Stimulated activated naive CD4-positive, alpha-beta T cell (primary cell): ENCODE data around the gene RBMS1.
A peak's percentile ranks its signal among the peaks of the same experiment; 100 is the strongest.

Experiments
- DNase-seq, 6 experiments: peaks; one replicate each; lab custom pipeline; 2025; lab: John Stamatoyannopoulos, UW

RBMS1 gene

DNA sequence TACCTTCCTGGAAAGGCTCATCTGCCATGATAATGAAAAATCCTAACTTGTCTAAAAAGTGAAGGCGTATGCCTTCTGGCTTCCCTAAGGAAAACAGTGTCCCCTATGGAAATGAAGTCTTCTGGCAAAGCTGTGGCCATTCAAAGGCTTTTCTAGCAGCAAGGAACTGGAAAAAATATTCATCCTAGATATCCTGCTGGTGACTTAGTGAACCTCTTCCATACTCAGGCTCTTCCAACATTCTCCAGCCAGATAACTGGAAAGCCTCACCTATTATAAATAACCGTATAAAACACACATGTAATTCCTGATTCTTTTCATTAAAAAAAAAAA is 84.7 kb downstream of the RBMS1 start:
- DNase-seq: no peak

DNA sequence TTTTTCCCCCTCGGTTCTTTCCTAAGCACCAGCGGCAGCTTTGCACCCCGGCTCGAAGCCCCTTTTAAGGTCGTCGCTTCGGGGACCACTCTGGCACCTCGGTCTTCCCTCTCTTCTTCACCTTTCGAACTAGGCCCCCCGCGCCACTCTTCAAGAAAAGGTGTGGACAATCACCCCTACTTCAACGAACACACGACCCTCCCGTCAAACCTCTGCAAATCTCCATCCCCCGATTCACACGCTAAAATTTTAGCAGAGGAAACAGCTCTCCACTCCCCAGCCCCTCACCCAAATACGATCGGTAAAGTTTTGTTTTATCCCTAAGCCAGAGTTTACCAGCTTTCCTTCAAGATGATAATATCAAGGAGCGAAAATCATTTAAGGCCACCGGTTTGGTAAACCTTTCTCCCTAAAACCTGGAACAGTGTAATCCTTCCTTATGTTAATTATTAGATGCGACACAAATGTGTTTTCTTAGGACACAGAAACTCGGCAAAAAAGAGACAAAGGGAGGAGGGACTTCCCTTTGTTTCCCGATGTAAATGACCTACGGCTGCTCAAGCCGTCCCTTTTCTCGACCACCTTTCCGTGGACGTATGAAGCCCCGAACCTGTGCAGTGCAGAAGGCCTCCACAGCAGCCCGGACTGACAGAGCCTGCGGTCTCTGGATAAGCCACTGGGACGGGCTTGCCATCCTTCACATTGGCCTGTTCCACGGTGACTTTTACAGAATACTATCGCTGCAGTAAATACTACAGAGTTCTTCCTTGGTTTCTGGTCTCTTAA is 85.2 kb downstream of the RBMS1 start:
- DNase-seq: peak in 1 of 6 experiments; percentile 26

DNA sequence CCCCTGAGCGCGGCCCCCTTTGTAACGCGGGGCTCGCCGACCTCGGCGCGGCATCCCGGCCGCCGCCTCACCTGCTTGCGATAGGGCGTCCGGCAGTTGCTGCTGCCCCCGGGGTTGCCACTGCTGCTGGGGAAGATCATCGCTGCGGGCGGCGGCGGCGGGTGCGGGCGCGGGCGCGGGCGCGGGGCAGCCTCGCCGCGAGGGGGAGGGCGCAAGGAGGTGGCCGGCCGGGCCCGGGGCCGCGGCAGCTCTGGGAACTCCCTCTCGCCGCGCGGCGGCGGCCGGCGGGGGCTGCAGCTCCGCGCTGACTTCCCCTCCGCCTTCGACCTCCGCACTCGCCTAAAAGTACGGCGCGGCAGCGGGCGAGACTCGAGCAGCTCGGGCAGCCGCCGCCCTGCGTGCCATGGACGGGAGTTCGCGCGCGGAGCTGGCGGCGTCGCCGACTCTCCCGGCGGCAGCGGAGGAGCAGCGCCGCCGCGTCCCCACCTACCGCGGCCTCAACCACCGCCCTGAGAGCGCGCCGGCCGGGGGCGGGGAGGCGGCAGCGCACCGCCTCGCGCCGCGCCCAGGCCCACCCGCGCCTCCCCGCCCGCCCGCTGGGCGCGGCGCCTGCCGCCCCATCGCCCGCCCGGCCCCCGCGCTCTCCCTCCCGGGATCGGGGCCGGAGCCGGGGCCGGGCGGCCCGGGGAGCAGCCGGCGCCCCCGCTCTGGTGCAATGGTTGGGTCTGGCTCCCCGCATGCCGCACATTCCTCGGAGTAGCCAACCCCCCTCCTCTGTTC is 86.0 kb downstream of the RBMS1 start:
- DNase-seq: peak; percentile 50 to 77 (median 66)

DNA sequence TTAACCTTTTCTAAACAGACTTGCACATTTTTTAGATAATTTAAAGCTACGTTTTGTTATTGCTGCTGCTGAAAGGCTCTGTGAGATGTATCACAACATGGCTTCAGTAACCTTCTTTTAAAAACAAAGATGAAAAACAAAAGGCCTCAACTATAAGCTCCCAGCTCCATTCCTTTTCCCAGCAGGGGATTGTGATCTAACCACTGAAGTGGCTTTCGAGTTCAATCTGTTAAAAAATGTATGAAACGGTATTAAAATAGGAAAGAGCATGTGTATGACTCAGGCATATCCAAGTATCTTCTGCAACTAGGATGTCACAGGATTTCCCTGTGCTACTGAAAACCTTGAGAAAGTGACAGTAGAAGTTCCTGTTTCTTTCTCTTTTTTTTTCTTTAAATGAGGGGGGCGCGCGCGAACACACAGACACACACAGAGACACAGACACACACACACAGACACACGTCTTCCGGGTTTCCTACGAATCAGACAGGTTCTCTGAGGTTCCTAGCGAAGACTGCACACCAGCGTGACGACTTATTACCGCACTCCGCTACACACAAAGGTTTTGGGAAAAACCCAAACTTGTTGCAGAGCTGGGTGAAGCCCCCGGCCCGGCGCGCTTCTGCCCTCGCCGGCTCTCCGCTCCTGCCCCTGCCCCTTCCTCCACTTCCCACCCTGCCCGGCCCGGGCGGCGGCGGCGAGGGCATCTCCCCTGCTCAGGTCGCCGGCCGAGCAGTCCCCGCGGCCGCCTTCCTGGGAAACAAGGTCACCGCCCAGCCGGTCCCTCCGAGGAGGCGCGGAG is 86.8 kb downstream of the RBMS1 start:
- peak; percentile 72 to 88 (median 84) for DNase-seq

DNA sequence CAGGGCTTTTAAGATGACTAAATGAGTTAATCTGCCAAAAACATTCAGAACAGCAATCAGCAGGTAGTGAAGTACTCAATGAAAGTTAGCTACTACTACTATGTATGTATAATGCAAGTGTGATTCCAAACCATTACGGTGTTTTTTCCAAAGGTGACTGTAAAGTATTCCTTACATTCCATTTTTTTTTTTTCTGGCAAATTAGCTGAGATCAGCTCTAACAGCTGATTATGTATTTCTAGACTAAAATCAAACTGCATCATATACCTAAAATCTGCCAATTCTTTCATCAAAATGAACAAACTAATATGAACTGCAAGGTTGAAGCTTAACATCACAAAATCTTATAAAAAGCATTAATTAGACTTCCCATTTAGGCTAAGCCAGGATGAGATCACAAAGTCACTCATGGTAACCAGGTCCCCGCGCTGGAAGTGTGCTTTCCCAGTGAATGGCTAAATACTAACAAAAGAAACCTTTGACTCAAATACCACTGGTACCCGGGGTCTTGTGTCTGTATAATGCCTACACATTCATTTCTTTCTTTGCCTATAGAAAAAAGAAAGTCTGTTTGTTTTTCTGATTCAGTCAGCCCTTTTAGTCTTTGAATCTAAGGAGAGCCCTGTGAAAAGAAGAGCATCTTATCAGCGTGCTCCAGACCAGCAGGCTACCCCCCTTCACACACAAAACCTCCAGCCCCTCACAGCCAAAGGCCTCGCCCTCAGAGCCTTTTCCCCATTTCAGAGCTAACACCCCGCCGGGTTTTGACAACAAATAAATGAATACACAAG is 88.3 kb downstream of the RBMS1 start:
- no peak for DNase-seq

DNA sequence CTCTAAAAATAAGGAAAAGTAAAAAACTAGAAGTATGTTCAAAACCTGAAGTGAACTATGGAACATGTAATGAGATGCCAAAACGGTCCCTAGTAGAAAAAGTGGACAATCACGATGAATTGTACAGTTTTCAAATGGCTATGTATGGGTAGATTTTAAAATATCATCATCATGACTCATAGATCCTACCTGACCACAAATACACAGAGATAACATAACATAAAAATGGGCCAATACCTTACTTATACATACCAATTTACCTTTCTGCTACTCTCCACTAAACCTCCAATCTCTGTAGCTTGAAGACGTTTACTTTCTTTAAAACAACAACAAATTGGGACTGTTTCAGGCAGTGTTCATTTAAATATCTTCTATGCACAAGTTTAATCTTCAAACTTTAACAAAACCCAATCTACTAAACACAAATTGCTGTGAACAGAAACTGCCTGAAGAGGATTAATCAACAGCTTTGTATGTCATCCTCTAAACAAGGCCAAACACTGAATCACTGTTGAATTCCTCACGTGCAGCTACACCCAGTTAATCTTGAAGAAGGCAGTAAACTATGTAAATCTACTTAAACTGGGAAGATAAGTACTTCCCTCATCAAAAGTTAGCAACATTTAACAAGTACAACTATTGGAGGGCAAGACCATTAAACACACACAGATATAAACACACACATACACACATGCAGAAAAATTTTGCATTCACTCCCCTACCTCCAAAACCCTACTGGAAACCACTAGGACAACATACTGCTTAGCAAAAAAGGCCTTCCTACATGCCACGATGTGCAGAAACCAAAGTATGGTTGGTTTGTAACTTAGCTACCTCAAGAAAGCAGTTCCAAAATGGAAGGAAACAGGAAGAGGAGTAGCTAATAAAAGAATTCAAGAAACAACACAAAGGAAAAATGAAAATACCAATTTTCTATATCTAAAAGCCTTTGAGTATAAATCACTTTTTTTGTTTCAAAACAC is 90.3 kb downstream of the RBMS1 start:
- DNase-seq: no peak

DNA sequence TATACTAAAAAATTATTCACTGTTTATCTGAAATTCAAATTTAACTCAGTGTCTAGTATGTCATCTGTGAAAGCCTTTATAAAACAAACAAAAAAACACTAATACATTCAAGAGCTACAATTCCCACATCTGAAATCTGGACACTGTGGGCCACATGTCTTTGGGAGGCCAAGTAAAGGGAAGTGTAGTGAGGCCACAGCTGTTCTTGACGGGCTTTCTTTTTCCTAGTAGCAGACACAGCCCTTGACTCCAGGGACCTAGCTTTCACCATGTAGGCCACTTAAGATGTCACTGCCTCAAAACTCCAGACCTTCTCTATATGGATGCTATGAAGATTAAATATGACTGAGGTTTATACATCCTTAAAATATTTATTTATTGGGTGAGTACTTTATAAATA is 91.1 kb downstream of the RBMS1 start:
- no peak for DNase-seq

DNA sequence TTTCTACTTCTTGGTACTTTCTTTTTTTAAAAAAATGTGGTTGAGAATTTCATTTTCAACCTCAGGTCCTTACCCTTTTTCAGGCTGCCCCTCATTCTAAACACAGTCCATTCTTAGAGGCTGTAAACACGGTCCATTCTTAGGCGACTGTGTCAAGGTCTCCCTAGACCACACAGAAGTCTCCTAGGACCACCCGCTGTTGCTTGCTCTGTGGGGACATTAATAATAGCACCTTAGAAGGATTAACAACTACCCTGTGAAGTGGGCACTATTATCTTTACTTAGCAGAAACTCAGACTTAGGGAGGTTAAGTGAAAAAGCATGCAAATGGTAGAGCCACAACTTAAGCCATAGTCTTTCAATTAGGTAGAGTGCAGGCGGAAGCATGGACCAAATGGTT is 91.7 kb downstream of the RBMS1 start:
- DNase-seq: no peak

DNA sequence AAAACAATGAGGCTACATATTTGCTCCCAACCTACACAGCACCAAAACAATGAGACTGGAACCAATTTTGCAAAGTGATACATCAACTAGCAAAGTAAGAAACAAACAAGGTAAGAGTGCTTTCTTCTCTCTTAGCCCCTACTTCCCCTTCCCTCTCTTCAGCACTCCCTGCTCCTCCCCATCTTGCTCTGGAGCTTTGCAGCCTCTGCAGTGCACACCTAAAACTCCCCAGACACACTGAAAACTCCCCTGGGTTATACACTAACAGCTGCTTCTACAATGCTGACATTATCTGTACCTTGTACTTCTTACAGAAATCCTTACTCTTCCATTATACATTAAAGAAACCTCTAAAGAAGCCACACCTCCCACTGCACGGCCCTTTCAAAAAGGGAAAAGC is 93.7 kb downstream of the RBMS1 start:
- DNase-seq: no peak

DNA sequence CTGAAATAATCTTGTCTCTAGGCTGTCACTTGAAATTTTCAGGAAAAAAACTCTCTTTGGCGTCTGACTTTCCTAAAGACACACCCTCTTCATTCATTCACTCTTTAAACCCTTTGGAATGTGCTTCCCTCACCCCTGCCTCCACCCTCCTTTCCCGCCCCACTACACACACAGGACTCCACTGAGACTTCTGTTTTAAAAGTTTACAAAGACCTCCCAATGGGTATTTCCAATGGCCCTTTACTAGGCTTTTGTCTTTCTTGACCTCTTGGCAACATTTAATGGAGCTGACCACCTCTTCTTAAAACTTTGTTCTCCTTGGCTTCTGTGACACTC is 96.1 kb downstream of the RBMS1 start:
- DNase-seq: no peak

DNA sequence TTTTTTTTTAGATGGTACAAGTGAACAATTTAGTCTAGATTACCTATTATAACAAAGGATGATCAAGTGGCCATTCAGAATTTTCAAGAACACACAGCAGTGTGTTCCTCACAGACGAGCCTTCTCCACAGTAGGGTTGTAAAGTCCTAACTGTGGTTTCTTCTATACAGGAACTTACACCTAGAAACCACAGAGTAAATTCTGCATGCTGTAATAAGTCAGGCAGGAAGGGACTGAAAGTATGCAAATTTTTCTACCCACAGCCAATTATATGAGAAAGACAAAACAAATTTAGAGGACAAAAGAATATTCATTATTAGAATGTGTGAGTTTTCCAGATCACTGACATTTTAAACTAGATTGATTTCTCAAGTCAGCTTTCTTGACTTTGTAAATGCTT is 99.5 kb downstream of the RBMS1 start:
- DNase-seq: peak in 3 of 6 experiments; percentile 20 to 34 (median 30)

DNA sequence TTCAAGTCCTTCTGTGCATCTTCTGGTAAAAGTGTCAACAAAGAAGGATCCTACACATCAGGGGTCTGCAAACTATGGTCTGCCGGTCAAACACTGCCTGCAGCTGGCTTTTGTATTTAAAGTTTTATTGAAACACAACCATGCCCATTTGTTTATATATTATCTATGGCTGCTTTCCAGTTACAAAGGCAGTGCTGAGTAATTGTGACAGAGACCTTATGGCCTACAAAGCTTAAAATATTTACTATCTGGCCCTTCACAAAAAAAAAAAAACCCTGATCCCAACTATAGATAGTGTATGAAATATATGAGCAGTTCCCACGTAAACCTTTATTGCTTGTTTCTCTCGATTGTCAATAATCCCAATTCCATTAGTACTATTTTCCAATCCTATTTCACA is 101.4 kb downstream of the RBMS1 start:
- no peak for DNase-seq

DNA sequence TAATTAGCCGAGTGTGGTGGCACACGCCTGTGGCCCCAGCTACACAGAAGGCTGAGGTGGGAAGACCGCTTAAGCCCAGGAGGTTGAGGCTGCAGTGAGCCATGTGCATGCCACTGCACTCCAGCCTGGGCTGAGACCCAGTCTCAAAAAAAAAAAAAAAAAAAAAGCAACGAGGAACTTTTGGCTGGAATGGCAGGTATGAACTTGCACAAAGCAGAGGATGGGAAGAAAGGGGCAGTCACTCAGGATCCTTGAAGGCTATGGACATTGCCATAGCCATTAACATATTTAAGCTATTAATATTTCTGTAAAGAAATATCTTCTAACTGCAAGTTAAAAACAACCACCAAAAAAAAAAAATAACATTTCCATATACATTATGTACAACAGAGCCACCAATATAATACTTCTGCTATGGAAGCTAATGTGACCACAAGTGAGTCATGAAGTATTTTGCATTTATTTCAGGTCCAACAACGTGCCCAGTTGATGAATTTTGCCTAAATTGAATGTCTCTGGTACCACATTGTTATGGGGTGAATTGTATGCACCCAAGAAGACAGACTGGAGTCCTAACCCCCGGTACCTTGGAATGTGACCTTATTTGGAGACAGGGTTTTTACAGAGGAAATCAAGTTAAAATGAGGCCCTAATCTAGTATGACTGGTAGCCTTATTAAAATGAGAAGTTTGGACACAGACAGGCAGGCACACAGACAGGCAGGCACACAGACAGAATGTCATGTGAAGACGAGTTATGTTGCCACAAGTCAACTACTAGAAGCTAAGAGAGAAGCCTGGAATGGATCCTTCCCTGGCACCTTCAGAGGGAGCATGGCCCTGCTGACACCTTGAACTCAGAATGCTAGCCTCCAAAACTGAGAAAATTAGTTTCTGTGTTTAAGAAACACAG is 102.8 kb downstream of the RBMS1 start:
- no peak for DNase-seq

DNA sequence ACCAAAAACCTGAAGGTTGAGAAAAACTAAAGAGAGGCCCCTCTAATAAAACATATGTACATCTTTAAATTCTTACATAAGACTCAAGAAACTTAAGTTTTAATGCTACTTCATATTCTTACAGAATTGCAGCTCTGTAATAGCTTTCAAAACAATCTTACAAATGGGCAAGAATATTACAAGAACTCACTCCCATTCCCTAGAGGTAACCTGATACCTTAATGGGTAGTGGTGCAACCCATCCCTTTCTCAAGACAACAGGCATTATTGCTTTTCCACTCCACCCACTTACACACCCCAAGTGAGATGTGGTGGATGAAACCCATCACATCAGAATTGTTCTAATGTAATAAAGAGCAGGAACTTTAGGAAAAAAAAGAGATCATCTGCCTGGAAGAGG is 103.7 kb downstream of the RBMS1 start:
- DNase-seq: no peak

DNA sequence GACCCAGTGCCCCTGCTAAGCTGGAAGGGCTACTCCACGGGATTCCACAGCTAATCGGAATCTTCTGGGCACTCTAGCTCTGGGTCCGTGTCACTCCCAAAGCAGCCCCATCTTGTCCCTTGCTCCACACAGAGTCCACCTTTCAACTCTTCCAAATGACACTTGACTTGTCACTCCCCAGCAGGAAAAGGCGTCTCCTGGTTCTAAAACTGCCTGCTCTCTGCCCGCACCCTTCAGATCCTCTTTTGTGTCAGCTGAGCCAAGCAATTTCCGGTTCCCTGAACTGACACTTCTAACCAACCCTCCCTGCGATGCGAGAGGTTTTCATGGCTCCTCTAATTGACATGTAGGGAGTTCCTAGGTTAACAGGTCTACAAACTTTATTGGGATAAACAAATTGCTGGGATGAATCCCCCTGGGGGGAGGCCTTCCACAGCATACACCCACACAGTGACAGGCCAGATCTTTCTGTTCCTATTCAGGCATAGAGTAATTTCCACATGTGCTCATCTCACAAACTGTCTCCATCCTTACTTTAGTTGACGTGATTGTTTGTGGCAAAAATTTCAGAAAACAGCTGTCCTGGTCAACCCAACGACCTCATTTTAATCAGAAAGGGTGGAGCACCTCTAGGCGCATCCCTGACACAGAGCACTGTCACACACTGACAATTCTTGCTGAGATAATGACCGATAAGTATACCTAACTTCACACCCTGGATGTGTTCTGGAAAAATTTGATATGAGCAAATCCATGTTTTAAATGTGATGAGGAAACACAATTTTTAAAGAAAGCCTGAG is 104.9 kb downstream of the RBMS1 start:
- DNase-seq: peak in 4 of 6 experiments; percentile 17 to 52 (median 39)

DNA sequence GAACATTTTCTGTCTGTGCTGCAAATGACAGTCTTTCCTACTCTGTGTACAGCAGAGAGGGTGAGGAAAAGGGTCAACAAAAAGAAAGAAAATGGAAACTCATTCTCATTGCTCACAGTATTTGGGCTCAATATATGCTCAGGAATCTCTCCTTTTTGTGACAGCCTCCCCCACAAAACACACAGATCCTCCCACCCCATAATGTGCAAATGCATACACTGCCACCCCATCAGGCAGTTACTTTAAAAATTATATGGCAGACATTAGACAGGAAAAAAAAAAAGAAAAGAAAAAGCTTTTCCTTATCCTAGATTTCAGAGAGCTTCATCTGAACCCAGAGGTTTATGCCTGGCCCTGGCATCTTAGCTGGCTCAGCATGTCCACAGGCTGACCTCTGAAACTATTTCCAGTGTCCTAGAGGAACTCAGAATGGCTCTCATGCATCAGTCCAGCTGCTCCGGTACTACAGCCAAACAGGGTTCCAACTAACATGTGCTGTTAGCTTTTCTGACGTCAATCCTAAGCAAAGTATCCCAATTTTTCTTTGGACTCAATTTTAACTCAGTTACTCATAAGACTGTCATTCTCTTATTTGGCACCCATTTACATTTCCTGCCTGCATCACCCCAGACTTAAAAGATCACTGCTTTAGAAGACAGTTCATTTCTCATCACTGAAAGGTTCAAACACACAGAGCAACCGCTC is 105.9 kb downstream of the RBMS1 start:
- DNase-seq: no peak

DNA sequence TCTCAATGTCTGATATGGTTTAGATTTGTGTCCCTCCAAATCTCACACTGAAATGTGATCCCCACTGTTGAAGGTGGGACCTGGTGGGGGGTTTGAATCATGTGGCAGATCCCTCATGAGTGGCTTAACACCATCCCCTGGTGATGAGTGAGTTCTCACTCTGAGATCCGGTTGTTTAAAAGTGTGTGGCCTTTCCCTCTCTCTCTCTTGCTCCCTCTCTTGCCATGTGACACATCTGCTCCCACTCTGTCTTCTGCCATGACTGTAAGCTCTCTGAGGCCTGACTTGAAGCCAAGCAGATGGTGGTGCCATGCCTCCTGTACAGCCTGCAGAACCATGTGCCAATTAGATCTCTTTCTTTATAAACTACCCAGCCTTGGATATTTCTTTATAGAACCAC is 108.8 kb downstream of the RBMS1 start:
- DNase-seq: no peak

DNA sequence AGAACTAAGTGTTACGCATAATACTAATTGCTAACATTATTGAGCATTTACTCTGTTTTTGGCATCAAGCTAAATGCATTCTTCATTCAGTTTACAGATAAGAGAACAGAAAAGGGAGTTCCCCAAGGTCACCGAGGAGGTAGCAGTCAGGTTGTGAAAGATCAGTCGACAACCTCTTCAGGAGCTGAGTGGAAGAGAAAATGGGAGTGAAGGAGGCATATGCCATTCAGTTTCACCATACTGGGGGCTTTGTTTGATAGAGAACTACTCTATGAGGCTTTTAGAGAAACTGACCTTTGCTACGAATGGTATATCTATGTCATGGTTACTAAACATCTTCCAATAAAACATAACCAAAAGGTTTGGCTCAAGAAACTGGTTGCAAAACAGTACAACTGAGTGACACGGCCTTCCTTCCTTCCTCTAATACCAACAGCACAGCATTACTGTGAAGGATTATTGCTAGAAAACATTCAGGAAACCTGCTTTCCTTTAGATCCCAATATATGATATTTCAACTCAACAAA is 112.1 kb downstream of the RBMS1 start:
- no peak for DNase-seq
